ENCODE data around the gene CXCL13.
"Not testable (repeated sequence)": the region's sequence is repeated elsewhere in the genome, so short reads cannot be mapped to it uniquely, and the experiment has no call there.

Gene CXCL13

DNA sequence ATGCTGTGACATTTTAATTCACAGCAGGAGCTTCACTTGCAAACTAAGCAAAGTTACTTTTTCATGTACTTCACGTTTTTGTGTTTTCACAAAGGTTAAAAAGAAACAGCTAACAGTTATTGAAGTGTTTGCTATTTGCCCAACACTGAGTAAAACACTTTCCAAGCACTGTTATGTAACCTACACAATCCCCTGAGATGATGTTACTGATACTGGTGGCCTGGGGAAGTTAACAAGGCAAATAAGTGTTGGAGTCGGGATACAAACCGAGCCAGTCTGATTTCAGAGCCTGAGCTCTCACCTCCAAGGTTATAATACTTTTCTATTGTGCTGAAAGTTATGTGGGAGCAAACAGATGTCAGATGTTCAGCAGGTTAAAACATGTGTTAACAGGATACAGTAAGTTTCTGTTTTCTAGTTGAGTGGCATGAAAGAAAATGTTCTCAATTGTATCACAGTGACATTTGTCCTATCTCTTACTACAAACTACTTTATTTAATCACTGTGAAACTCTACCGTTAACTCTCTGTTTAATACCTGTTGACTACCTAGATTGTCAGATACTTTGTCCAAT lies 3.9 kb upstream of the CXCL13 start:
- DNase-seq (ENCODE audit: low read depth) = no peak

- no peak for DNase-seq (ENCODE audit: low read depth)
These were observed 7.6 kb downstream of the CXCL13 start for GRCh38 chr4:77613267-77613666.

GRCh38 chr4:77615153-77615552 lies 9.5 kb downstream of the CXCL13 start:
- DNase-seq (ENCODE audit: low read depth) = no peak

- no peak for DNase-seq (ENCODE audit: low read depth)
These were observed 11.6 kb downstream of the CXCL13 start for GRCh38 chr4:77617203-77617602.

- no peak for DNase-seq (ENCODE audit: low read depth)
These were observed 13.0 kb downstream of the CXCL13 start for GRCh38 chr4:77618383-77619241.

- DNase-seq (ENCODE audit: low read depth) = no peak
These were observed 13.8 kb downstream of the CXCL13 start for GRCh38 chr4:77619408-77619807.

- no peak for DNase-seq (ENCODE audit: low read depth)
These were observed 15.6 kb downstream of the CXCL13 start for GRCh38 chr4:77621254-77621653.

- DNase-seq (ENCODE audit: low read depth) = no peak
These were observed 17.5 kb downstream of the CXCL13 start for GRCh38 chr4:77623091-77623490.

DNA sequence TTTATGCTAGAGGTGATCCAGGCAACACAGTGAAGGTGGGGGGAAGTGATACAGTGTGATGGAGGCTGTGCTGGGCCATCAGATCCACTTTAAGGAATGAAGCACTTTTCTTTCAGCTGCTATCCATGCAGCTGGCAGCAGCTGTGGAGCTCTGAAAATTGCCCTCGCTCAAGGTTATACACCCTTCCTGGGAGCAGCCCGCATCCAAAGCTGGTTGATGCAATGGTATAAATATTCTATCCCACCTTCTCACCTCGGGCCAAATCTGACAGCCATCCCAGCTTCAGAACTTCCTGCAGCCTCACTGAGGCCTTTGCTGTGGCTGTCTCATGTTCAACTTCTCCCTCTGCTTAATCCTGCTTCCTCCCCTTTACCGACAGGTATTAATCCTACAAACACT lies 18.6 kb downstream of the CXCL13 start:
- DNase-seq (ENCODE audit: low read depth) = no peak

DNA sequence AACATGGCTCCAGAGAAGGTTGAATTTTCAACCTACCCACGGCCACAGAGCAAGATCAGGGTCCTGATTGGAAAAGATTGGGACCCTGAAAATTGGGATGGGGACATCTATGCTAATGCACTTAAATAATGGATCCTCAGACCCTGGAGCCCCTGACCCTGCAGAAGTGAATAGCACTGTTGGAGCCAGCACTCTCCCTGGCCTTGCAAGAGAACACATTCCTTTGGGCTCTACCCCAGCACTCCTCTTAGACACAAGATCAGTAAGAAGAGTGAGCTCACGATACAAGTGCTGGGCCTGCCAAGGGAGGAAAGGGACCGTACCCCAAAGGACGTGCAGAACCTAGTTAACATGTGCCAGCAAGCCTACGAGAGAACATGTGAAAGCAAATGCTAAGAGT lies 19.9 kb downstream of the CXCL13 start:
- no peak for DNase-seq (ENCODE audit: low read depth)

- no peak for DNase-seq (ENCODE audit: low read depth)
These were observed 24.3 kb downstream of the CXCL13 start for GRCh38 chr4:77629885-77630284.

GRCh38 chr4:77631276-77631675 lies 25.7 kb downstream of the CXCL13 start:
- no peak for DNase-seq (ENCODE audit: low read depth)

GRCh38 chr4:77634132-77634785 lies 28.6 kb downstream of the CXCL13 start:
- DNase-seq (ENCODE audit: low read depth) = no peak

DNA sequence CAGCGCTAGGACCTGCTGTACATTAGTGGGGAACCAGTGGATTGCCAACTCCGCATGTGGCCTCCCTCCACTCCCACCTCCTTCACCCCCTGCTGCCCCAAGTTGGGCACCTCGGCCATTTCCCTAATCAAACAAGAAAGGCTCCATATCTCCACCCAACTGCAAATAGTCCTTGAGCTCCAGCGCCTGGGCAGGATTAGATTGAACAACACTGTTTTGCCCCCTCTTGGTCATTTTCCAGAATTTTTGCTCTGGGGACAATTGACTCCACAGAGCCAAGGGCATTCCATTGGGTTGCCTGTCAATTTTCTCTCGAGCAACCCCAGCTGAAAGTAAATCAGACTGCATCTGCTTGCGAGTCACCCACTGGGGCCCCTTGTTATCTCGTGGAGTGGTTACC lies 29.6 kb downstream of the CXCL13 start:
- no peak for DNase-seq (ENCODE audit: low read depth)

DNA sequence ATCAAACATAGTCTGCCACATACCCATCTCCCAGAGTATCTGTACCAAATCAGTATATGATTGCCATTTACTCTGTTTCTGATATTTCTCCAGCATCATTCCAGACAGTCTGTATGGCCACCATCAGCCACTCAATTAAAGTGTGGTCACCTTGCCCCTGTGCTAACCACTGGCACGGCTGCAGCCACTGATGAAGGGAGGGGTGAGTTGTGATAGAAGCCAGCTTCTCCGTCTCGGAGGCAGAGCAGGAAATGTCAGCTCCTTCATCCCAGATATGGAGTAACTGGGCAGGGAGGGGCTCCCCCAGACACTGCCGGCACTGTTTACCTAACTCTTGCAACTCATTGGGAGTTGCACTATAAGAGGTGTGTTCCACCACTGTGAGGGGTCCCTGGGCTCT lies 30.3 kb downstream of the CXCL13 start:
- DNase-seq (ENCODE audit: low read depth) = no peak

- no peak for DNase-seq (ENCODE audit: low read depth)
These were observed 31.3 kb downstream of the CXCL13 start for GRCh38 chr4:77636902-77637301.

DNA sequence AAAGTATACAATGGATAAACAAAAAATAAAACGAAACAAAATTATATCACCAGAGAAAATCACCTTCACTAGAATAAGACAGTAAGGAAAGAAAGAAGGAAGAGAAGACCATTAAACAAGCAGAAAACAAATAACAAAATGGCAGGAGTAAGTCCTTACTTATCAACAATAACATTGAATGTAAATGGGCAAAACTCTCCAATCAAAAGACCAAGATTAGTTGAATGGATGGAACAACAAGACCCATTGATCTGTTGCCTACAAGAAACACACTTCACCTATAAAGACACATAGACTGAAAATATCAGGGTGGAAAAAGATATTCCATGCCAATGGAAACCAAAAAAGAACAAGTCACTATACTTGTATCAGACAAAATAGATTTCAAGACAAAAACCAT lies 38.4 kb downstream of the CXCL13 start:
- not testable (repeated sequence) for DNase-seq (ENCODE audit: low read depth)

DNA sequence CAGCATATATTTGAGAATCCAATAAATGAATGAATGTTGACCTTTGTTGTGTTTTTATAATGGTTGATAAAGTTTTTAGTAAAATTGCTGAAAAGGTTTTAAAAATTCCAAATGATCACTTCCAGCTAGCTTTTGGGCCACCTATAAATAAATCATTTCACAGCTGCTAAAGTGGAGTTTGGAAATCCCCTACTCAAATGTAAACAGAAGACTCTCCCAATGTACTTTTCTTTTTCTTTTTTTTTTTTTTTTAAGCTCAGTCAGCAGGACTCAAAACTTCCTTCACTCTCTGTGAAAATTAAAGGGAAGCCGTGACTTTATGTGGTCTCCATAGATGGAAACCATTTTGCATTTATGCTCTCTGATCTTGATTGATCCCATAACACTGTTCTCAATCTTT lies 45.2 kb downstream of the CXCL13 start:
- no peak for DNase-seq (ENCODE audit: low read depth)

GRCh38 chr4:77651820-77652219 lies 46.2 kb downstream of the CXCL13 start:
- DNase-seq (ENCODE audit: low read depth) = no peak

DNA sequence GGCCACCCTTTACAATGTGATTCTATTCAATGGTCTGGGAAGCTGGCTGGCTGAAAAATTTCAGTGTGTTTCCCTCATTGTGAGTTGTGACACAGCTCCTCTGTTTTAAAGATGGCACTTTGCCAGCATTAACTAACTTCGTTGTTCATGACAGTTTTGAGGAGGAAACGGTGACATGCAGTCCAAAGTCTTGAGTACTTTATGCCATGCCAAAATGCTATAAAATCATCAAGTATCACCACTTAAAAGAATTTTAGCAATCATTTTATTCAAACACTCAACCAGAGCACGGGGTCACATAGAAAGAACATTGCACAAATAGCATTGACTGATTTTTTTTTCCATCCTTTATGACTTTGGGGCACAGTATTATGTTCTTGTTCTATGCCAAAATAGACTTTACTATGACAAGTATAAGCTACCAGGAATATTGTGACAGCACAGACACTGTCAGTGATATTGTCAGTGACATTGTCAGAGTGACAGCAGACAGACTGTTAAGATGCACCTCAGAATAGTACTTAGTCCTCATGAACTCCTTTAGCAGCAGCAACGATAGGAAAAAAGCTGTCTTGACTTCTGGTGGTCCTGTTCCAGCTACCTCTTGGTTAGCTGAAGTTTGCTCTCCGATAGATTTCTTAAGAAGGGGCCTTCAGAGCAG lies 46.7 kb downstream of the CXCL13 start:
- no peak for DNase-seq (ENCODE audit: low read depth)

- no peak for DNase-seq (ENCODE audit: low read depth)
These were observed 47.6 kb downstream of the CXCL13 start for GRCh38 chr4:77653162-77653758.

DNA sequence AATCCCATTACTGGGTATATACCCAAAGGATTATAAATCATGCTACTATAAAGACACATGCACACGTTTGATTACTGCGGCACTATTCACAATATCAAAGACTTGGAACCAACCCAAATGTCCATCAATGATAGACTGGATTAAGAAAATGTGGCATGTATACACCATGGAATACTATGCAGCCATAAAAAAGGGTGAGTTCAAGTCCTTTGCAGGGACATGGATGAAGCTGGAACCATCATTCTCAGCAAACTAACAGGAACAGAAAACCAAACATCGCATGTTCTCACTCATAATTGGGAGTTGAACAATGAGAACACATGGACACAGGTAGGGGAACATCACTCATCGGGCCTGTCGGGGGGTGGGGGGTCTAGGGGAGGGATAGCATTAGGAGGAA lies 54.7 kb downstream of the CXCL13 start:
- not testable (repeated sequence) for DNase-seq (ENCODE audit: low read depth)

Data from stimulated activated CD8-positive, alpha-beta memory T cell treated with anti-CD3 and anti-CD28 coated beads, Interleukin-12 subunit alpha, Interleukin-12 subunit beta, amount 100 ng/mL, for 4 hours (primary cell).